HG03280 (cell line): ENCODE results near the gene ABL1.

Experiments used
- ATAC-seq: cut with Tn5 transposase; IDR thresholded peaks from one replicate; pipeline ENCODE4 v1.9.1; 2021; ENCODE audit warnings: mild to moderate bottlenecking, moderate library complexity; ENCODE audit not compliant: unreplicated experiment

Gene ABL1

GRCh38 chr9:130913599-130914416 is 78.8 kb downstream of the ABL1 start:
- ATAC-seq: no peak

- ATAC-seq: no peak
Measured at GRCh38 chr9:130914417-130915095, 79.5 kb downstream of the ABL1 start.

- no peak for ATAC-seq
Measured at GRCh38 chr9:130915096-130915447, 80.0 kb downstream of the ABL1 start.

GRCh38 chr9:130917168-130917960 is 82.3 kb downstream of the ABL1 start:
- no peak for ATAC-seq

GRCh38 chr9:130918101-130918825 is 83.2 kb downstream of the ABL1 start:
- ATAC-seq: no peak

GRCh38 chr9:130918826-130919558 is 83.9 kb downstream of the ABL1 start:
- ATAC-seq: no peak

- ATAC-seq: no peak
Measured at GRCh38 chr9:130919559-130920145, 84.6 kb downstream of the ABL1 start.

- ATAC-seq: no peak
Measured at GRCh38 chr9:130920233-130920632, 85.2 kb downstream of the ABL1 start.

GRCh38 chr9:130920762-130921299 is 85.8 kb downstream of the ABL1 start:
- ATAC-seq: no peak

- ATAC-seq: no peak
Measured at GRCh38 chr9:130921300-130921988, 86.4 kb downstream of the ABL1 start.

- ATAC-seq: no peak
Measured at GRCh38 chr9:130921989-130922892, 87.2 kb downstream of the ABL1 start.

- ATAC-seq: no peak
Measured at GRCh38 chr9:130922893-130923610, 88.0 kb downstream of the ABL1 start.

GRCh38 chr9:130923611-130924447 is 88.8 kb downstream of the ABL1 start:
- ATAC-seq: no peak

- no peak for ATAC-seq
Measured at GRCh38 chr9:130924448-130924788, 89.4 kb downstream of the ABL1 start.

- no peak for ATAC-seq
Measured at GRCh38 chr9:130925050-130925678, 90.1 kb downstream of the ABL1 start.

GRCh38 chr9:130927338-130927737 is 92.3 kb downstream of the ABL1 start:
- no peak for ATAC-seq
